ENCODE data around the gene ARL4C. TPM values are rescaled to one million over a fixed set of nuclear protein-coding genes. Genes with fewer than 3 reads are reported as not detected.

Gene ARL4C
- total and polyA plus RNA-seq, 4 experiments from 2014 or later, result 136 to 239 (median 187) TPM

DNA sequence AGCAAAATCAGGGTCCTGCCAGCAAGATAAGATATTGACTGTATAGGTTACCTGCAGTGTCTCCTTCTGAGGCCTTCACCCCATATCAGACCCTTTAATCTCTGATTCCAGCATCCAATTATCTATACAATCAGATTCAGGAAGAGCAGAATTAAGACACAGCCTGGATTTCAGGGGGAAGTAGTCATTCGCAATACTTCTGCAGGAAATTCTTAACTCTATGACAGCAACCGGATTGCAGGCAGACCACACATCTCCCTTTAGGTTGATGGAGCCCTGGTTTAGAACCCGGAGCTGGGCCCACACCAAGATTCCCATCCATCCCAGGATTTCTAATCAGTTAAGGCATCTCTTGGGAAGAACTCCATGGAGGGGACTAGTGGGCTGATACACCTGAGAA, 9.5 kb downstream of the ARL4C start:
- Histone ChIP-seq H3K36me3 (ENCODE audit: insufficient read depth, low read length) (peaks cover 6% of the 10 kb centered on the region), H3K4me1 (ENCODE audit: insufficient read depth, low read length) (peaks cover 98% of the 10 kb centered on the region), H3K27ac (ENCODE audit: low read depth, low read length) (peak overlapping the region; percentile 98), H3K9me3 (ENCODE audit: control insufficient read depth in 1 of 2, low read length in 2 of 2) (no peaks in the 10 kb centered on the region), H3K4me3 (ENCODE audit: low read length in 2 of 2) (no peak overlapping the region), H3K27me3 (ENCODE audit: insufficient read depth, low read length) (no peaks in the 10 kb centered on the region)
- ChIA-PET POLR2A (ENCODE audit: partially characterized antibody) (interaction anchor here (0.8 to 15.2 kb wide), 8 partner anchors 9 to 339 kb away, joined by 3 to 859 read pairs (median 52); partner anchors contain the start of gene ARL4C), CTCF (ENCODE audit: partially characterized antibody) (interaction anchor here (1.2 to 2.1 kb wide), 4 partner anchors 10 to 198 kb away, joined by 4 to 8 read pairs (median 5); partner anchors contain the start of gene ARL4C)
- DNase-seq, result no peak
- intact Hi-C loops (cut with micrococcal nuclease), result no loop called here
- peaks cover 23 to 42% of the 10 kb centered on the region in 2 donors for H3K36me3 Mint-ChIP-seq
- peak overlapping the region in 3 of 8 donors; percentile 95 to 100 (median 100) for H3K4me3 Mint-ChIP-seq
- peaks cover 73 to 100% (median 90%) of the 10 kb centered on the region in 4 donors for H3K4me1 Mint-ChIP-seq
- H3K27me3 Mint-ChIP-seq, result no peaks in the 10 kb centered on the region
- no peaks in the 10 kb centered on the region for H3K9me3 Mint-ChIP-seq
- H3K27ac Mint-ChIP-seq, result peak overlapping the region; percentile 97 to 100 (median 99)

DNA sequence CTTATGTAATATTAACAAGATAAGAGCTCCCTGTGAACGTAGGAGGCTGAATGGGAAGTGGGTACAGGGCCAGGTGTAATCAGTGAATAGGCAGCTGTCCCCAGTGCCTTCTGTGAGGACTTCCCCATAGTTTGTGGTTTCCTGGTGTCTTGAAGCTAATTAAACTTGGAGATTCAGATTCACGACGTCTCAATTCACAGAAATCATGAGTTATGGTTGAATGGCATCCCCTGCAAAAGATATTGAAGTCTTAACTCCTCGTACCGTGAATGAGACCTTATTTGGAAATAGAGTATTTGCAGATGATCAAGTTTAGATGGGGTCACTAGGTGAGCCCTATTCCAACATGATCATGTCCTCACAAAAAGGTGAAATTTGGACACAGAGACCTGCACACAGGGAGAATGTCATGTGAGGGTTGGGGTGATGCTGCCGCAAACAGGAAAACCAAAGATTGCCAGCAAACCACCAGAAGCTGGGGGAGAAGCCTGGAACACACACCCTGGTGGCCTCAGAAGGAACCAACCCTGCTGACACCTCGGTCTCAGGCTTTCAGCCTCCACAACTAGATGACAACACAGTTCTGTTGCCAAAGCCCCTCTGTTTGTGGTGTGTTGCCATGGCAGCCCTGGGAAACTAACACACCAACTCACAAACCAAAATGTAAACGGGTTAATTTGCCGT, 13.2 kb downstream of the ARL4C start:
- Mint-ChIP-seq H3K4me3 (peak overlapping the region; percentile 52 to 87 (median 76)), H3K27ac (peak overlapping the region; percentile 97 to 99 (median 98)), H3K9me3 (no peaks in the 10 kb centered on the region), H3K36me3 (peaks cover 20 to 22% of the 10 kb centered on the region in 2 donors), H3K27me3 (no peaks in the 10 kb centered on the region), H3K4me1 (peaks cover 64 to 94% (median 78%) of the 10 kb centered on the region in 4 donors)
- H3K4me3 ChIP-seq (ENCODE audit: low read length in 2 of 2), result peak overlapping the region in 1 of 2 donors; percentile 5
- H3K27ac ChIP-seq (ENCODE audit: low read depth, low read length), result peak overlapping the region; percentile 98
- H3K4me1 ChIP-seq (ENCODE audit: insufficient read depth, low read length), result peaks cover 81% of the 10 kb centered on the region
- POLR2A ChIA-PET (ENCODE audit: partially characterized antibody), result interaction anchor here (0.8 to 9.5 kb wide), 27 partner anchors 9 to 506 kb away, joined by 3 to 205 read pairs (median 5); partner anchors contain the start of gene ARL4C
- peak; percentile 86 to 95 (median 88) for DNase-seq
- H3K9me3 ChIP-seq (ENCODE audit: control insufficient read depth in 1 of 2, low read length in 2 of 2), result no peaks in the 10 kb centered on the region
- intact Hi-C loops (cut with micrococcal nuclease), result loop anchor here (1.0 kb wide), 5 partner anchors 9 to 194 kb away; no protein-coding TSS in a partner anchor
- H3K36me3 ChIP-seq (ENCODE audit: insufficient read depth, low read length), result peaks cover 6% of the 10 kb centered on the region
- no peaks in the 10 kb centered on the region for H3K27me3 ChIP-seq (ENCODE audit: insufficient read depth, low read length)
- CTCF ChIA-PET (ENCODE audit: partially characterized antibody), result interaction anchor here (0.6 to 3.0 kb wide), 30 partner anchors 9 to 348 kb away, joined by 3 to 39 read pairs (median 6); partner anchors contain the start of gene ARL4C

DNA sequence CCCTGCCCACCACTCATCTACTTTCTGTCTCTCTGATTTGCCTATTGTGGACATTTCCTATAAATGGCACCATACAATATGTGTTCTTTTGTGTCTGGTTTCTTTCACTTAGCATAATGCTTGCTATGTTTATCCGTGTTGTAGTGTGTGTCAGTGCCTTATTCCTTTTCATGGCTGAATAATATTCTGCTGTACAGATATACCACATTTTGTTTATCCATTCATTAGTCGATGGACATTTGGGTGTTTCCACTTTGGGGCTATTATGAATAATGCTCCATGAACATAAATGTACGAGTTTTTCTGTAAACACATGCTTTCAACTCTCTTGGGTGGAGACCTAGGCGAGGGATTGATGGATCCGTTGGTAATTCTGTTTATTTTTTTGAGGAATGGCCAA, 15.6 kb downstream of the ARL4C start:
- no peak for DNase-seq
- intact Hi-C loops (cut with micrococcal nuclease), result no loop called here
- peaks cover 70% of the 10 kb centered on the region for H3K4me1 ChIP-seq (ENCODE audit: insufficient read depth, low read length)
- no peak overlapping the region for H3K27ac ChIP-seq (ENCODE audit: low read depth, low read length)
- Mint-ChIP-seq H3K36me3 (peaks cover 7 to 8% of the 10 kb centered on the region in 2 donors), H3K27ac (peak overlapping the region in 4 of 7 donors; percentile 23 to 99 (median 62)), H3K4me3 (no peak overlapping the region), H3K9me3 (no peaks in the 10 kb centered on the region), H3K27me3 (no peaks in the 10 kb centered on the region), H3K4me1 (peaks cover 54 to 87% (median 75%) of the 10 kb centered on the region in 4 donors)
- H3K27me3 ChIP-seq (ENCODE audit: insufficient read depth, low read length), result no peaks in the 10 kb centered on the region
- ChIA-PET CTCF (ENCODE audit: partially characterized antibody) (interaction anchor here (1.5 to 3.0 kb wide), 3 partner anchors 27 to 192 kb away, joined by 5 to 39 read pairs (median 20); no protein-coding TSS in a partner anchor), POLR2A (ENCODE audit: partially characterized antibody) (interaction anchor here (3.0 kb wide), 2 partner anchors 16 to 32 kb away, joined by 46 to 72 read pairs; no protein-coding TSS in a partner anchor)
- peaks cover under 1% of the 10 kb centered on the region for H3K36me3 ChIP-seq (ENCODE audit: insufficient read depth, low read length)
- H3K9me3 ChIP-seq (ENCODE audit: control insufficient read depth in 1 of 2, low read length in 2 of 2), result no peaks in the 10 kb centered on the region
- no peak overlapping the region for H3K4me3 ChIP-seq (ENCODE audit: low read length in 2 of 2)

DNA sequence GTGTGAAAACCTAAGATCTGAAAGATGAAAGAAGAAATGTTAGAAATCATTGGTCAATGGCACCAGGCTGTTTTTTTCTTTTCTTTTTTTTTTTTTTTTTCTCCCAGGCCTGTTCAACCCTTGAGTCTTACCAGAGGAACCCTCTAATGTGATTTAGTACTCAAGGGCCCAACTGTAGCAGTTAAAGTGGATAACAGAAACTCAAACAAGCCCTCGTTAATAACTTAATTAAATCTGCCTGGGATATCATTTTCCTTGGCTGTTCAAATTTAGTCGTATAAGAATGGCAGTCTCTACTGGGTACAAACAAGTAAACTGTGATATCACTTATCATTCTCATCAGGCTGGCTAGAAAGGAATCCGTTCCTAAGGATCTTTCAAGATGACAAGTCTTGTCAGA, 16.5 kb downstream of the ARL4C start:
- POLR2A ChIA-PET (ENCODE audit: partially characterized antibody), result no interaction called here
- H3K27me3 Mint-ChIP-seq, result no peaks in the 10 kb centered on the region
- H3K27me3 ChIP-seq (ENCODE audit: insufficient read depth, low read length), result no peaks in the 10 kb centered on the region
- peaks cover 65% of the 10 kb centered on the region for H3K4me1 ChIP-seq (ENCODE audit: insufficient read depth, low read length)
- CTCF ChIA-PET (ENCODE audit: partially characterized antibody), result no interaction called here
- H3K4me1 Mint-ChIP-seq, result peaks cover 45 to 86% (median 73%) of the 10 kb centered on the region in 4 donors
- peak overlapping the region in 1 of 8 donors; percentile 2 for H3K4me3 Mint-ChIP-seq
- peaks cover 4 to 7% of the 10 kb centered on the region in 2 donors for H3K36me3 Mint-ChIP-seq
- H3K9me3 Mint-ChIP-seq, result no peaks in the 10 kb centered on the region
- H3K9me3 ChIP-seq (ENCODE audit: control insufficient read depth in 1 of 2, low read length in 2 of 2), result no peaks in the 10 kb centered on the region
- no peak overlapping the region for H3K27ac ChIP-seq (ENCODE audit: low read depth, low read length)
- H3K36me3 ChIP-seq (ENCODE audit: insufficient read depth, low read length), result no peaks in the 10 kb centered on the region
- no peak overlapping the region for H3K4me3 ChIP-seq (ENCODE audit: low read length in 2 of 2)
- peak overlapping the region in 4 of 7 donors; percentile 54 to 75 (median 58) for H3K27ac Mint-ChIP-seq
- intact Hi-C loops (cut with micrococcal nuclease), result no loop called here
- DNase-seq, result no peak

DNA sequence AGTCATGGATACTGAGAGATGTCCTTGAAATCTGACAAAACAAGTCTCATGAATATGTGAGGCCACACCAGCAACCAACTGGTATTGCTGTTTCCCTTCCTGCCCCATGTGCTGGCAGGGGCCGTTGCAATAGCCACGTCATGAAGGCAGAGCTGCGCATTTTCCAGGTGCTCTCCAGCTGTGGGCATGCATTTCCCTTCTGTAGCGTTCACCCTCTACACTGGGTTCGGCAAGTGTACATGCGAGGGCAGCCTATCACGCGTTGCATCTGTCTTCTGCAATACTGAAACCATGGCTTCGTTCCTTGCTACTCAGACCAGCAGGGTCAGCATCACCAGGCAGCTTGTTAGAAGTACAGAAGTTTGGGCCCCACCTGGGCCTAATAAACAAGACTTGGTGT, 17.4 kb downstream of the ARL4C start:
- Histone ChIP-seq H3K27me3 (ENCODE audit: insufficient read depth, low read length) (no peaks in the 10 kb centered on the region), H3K9me3 (ENCODE audit: control insufficient read depth in 1 of 2, low read length in 2 of 2) (no peaks in the 10 kb centered on the region), H3K36me3 (ENCODE audit: insufficient read depth, low read length) (no peaks in the 10 kb centered on the region), H3K4me3 (ENCODE audit: low read length in 2 of 2) (no peak overlapping the region), H3K27ac (ENCODE audit: low read depth, low read length) (no peak overlapping the region), H3K4me1 (ENCODE audit: insufficient read depth, low read length) (peaks cover 65% of the 10 kb centered on the region)
- no peak for DNase-seq
- H3K27me3 Mint-ChIP-seq, result no peaks in the 10 kb centered on the region
- peaks cover 0 to 5% of the 10 kb centered on the region in 2 donors for H3K36me3 Mint-ChIP-seq
- H3K27ac Mint-ChIP-seq, result peak overlapping the region in 1 of 7 donors; percentile 57
- H3K4me1 Mint-ChIP-seq, result peaks cover 45 to 86% (median 73%) of the 10 kb centered on the region in 4 donors
- CTCF ChIA-PET (ENCODE audit: partially characterized antibody), result no interaction called here
- POLR2A ChIA-PET (ENCODE audit: partially characterized antibody), result interaction anchor here (0.6 to 2.2 kb wide), 9 partner anchors 14 to 467 kb away, joined by 3 to 10 read pairs (median 3); no protein-coding TSS in a partner anchor
- intact Hi-C loops (cut with micrococcal nuclease), result no loop called here
- peak overlapping the region in 3 of 8 donors; percentile 2 to 10 (median 8) for H3K4me3 Mint-ChIP-seq
- no peaks in the 10 kb centered on the region for H3K9me3 Mint-ChIP-seq

DNA sequence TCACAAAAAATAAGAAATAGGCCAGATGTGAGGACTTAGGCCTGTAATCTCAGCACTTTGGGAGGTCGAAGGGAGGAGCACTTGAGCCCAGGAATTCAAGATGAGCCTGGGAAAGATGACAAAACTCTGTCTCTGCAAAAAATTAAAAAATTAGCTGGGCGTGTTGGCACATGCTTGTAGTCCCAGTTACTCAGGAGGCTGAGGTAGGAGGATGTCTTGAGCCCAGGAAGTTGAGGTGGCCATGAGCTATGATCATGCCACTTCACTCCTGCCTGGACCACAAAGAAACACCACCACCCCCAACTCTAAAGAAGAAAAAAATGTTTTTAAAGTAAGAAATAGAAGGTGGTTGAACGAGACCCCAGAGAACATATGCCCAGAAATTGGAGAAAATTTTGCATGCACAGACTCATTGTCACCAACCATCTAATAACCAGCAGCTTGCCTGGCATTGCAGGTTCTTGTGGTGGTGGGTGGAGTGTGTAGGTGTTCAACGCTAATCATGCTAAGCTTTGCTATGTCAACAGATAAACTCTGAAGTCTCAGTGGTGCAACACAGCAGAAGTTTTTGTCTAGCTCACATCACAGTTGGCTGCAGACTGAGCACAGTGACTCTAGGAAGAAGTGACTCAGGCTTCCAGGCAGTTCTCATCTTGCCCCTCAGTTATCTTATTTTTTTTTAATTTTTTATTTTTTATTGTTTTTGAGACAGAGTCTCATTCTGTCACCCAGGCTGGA, 18.6 kb downstream of the ARL4C start:
- H3K36me3 ChIP-seq (ENCODE audit: insufficient read depth, low read length), result no peaks in the 10 kb centered on the region
- Mint-ChIP-seq H3K27me3 (no peaks in the 10 kb centered on the region), H3K4me3 (peak overlapping the region in 1 of 8 donors; percentile 24), H3K36me3 (no peaks in the 10 kb centered on the region), H3K27ac (peak overlapping the region in 4 of 7 donors; percentile 17 to 78 (median 74)), H3K4me1 (peaks cover 36 to 85% (median 67%) of the 10 kb centered on the region in 4 donors), H3K9me3 (no peaks in the 10 kb centered on the region)
- H3K27ac ChIP-seq (ENCODE audit: low read depth, low read length), result no peak overlapping the region
- ChIA-PET CTCF (ENCODE audit: partially characterized antibody) (interaction anchor here (0.9 to 1.4 kb wide), 5 partner anchors 12 to 31 kb away, joined by 3 to 6 read pairs (median 3); no protein-coding TSS in a partner anchor), POLR2A (ENCODE audit: partially characterized antibody) (interaction anchor here (0.9 to 4.6 kb wide), 11 partner anchors 10 to 190 kb away, joined by 3 to 29 read pairs (median 5); no protein-coding TSS in a partner anchor)
- DNase-seq, result no peak
- no peak overlapping the region for H3K4me3 ChIP-seq (ENCODE audit: low read length in 2 of 2)
- no peaks in the 10 kb centered on the region for H3K27me3 ChIP-seq (ENCODE audit: insufficient read depth, low read length)
- intact Hi-C loops (cut with micrococcal nuclease), result no loop called here
- H3K9me3 ChIP-seq (ENCODE audit: control insufficient read depth in 1 of 2, low read length in 2 of 2), result no peaks in the 10 kb centered on the region
- peaks cover 55% of the 10 kb centered on the region for H3K4me1 ChIP-seq (ENCODE audit: insufficient read depth, low read length)
